ENCODE data around the gene TMEM135. TPM values are rescaled to one million over a fixed set of nuclear protein-coding genes. Genes with fewer than 3 reads are reported as not detected.
A peak's percentile ranks its signal among the peaks of the same experiment; 100 is the strongest.
"Not testable (repeated sequence)": the region's sequence is repeated elsewhere in the genome, so short reads cannot be mapped to it uniquely, and the experiment has no call there.

Gene TMEM135
- total RNA-seq, 2 donors from 2014 or later: 14.3 to 24.0 TPM

GRCh38 chr11:87144252-87144651 lies 106.5 kb downstream of the TMEM135 start:
- no peak overlapping the region for H3K27ac Mint-ChIP-seq
- no peaks in the 10 kb centered on the region for H3K9me3 Mint-ChIP-seq
- peaks cover 0 to 11% of the 10 kb centered on the region in 2 donors for H3K36me3 Mint-ChIP-seq
- no peak for DNase-seq (ENCODE audit: low spot score in 2 of 2)
- no peak for ATAC-seq

GRCh38 chr11:87148749-87149148 lies 111.0 kb downstream of the TMEM135 start:
- peaks cover 0 to 7% of the 10 kb centered on the region in 2 donors for H3K36me3 Mint-ChIP-seq
- H3K9me3 Mint-ChIP-seq: no peaks in the 10 kb centered on the region
- peak overlapping the region in 1 of 2 donors; percentile 50 for H3K27ac Mint-ChIP-seq
- DNase-seq (ENCODE audit: low spot score in 2 of 2) (no peak), ATAC-seq (no peak)

- not testable (repeated sequence) for H3K36me3 Mint-ChIP-seq; DNase-seq (ENCODE audit: low spot score in 2 of 2); H3K9me3 Mint-ChIP-seq; ATAC-seq
- peak overlapping the region in 1 of 2 donors; percentile 50 for H3K27ac Mint-ChIP-seq
These were observed 112.0 kb downstream of the TMEM135 start for GRCh38 chr11:87149782-87150181.

GRCh38 chr11:87150936-87151335 lies 113.2 kb downstream of the TMEM135 start:
- Mint-ChIP-seq H3K27ac (no peak overlapping the region), H3K9me3 (peaks cover 3 to 4% of the 10 kb centered on the region in 2 donors), H3K36me3 (peaks cover 0 to 7% of the 10 kb centered on the region in 2 donors)
- ATAC-seq: no peak
- no peak for DNase-seq (ENCODE audit: low spot score in 2 of 2)

GRCh38 chr11:87154246-87154645 lies 116.5 kb downstream of the TMEM135 start:
- Mint-ChIP-seq H3K36me3 (peaks cover 0 to 7% of the 10 kb centered on the region in 2 donors), H3K9me3 (peaks cover 3 to 4% of the 10 kb centered on the region in 2 donors)

GRCh38 chr11:87156970-87157369 lies 119.2 kb downstream of the TMEM135 start:
- H3K27ac Mint-ChIP-seq: no peak overlapping the region

More at GRCh38 chr11:87154246-87154645, 116.5 kb downstream of the TMEM135 start:
- no peak overlapping the region for H3K27ac Mint-ChIP-seq
- no peak for ATAC-seq
- DNase-seq (ENCODE audit: low spot score in 2 of 2): no peak

GRCh38 chr11:87169076-87169475 lies 131.3 kb downstream of the TMEM135 start:
- not testable (repeated sequence) for ATAC-seq; H3K27ac Mint-ChIP-seq; DNase-seq (ENCODE audit: low spot score in 2 of 2)
- Mint-ChIP-seq H3K36me3 (peaks cover 45 to 52% of the 10 kb centered on the region in 2 donors), H3K9me3 (peaks cover 6 to 26% of the 10 kb centered on the region in 2 donors)

More at GRCh38 chr11:87156970-87157369, 119.2 kb downstream of the TMEM135 start:
- ATAC-seq (no peak), DNase-seq (ENCODE audit: low spot score in 2 of 2) (no peak)
- Mint-ChIP-seq H3K36me3 (peaks cover 0 to 4% of the 10 kb centered on the region in 2 donors), H3K9me3 (peaks cover 3 to 4% of the 10 kb centered on the region in 2 donors)

- Mint-ChIP-seq H3K36me3 (peaks cover 29 to 37% of the 10 kb centered on the region in 2 donors), H3K9me3 (peaks cover 10 to 16% of the 10 kb centered on the region in 2 donors), H3K27ac (peak overlapping the region in 1 of 2 donors; percentile 44)
- no peak for ATAC-seq
- DNase-seq (ENCODE audit: low spot score in 2 of 2): no peak
These were observed 135.7 kb downstream of the TMEM135 start for GRCh38 chr11:87173185-87174039.

GRCh38 chr11:87174870-87175269 lies 137.1 kb downstream of the TMEM135 start:
- H3K9me3 Mint-ChIP-seq: peaks cover 8 to 9% of the 10 kb centered on the region in 2 donors
- ATAC-seq (no peak), DNase-seq (ENCODE audit: low spot score in 2 of 2) (no peak)
- H3K27ac Mint-ChIP-seq: no peak overlapping the region
- peaks cover 27 to 29% of the 10 kb centered on the region in 2 donors for H3K36me3 Mint-ChIP-seq

- DNase-seq (ENCODE audit: low spot score in 2 of 2): no peak
- Mint-ChIP-seq H3K27ac (no peak overlapping the region), H3K36me3 (peaks cover 28% of the 10 kb centered on the region in 2 donors), H3K9me3 (peaks cover 8 to 9% of the 10 kb centered on the region in 2 donors)
- ATAC-seq: no peak
These were observed 138.3 kb downstream of the TMEM135 start for GRCh38 chr11:87176044-87176443.

GRCh38 chr11:87179621-87180020 lies 141.9 kb downstream of the TMEM135 start:
- Mint-ChIP-seq H3K9me3 (peaks cover 8 to 9% of the 10 kb centered on the region in 2 donors), H3K36me3 (peaks cover 28% of the 10 kb centered on the region in 2 donors), H3K27ac (no peak overlapping the region)
- no peak for ATAC-seq
- no peak for DNase-seq (ENCODE audit: low spot score in 2 of 2)

- ATAC-seq (no peak), DNase-seq (ENCODE audit: low spot score in 2 of 2) (no peak)
- Mint-ChIP-seq H3K27ac (no peak overlapping the region), H3K9me3 (peaks cover 8 to 9% of the 10 kb centered on the region in 2 donors), H3K36me3 (peaks cover 28% of the 10 kb centered on the region in 2 donors)
These were observed 143.0 kb downstream of the TMEM135 start for GRCh38 chr11:87180742-87181141.

GRCh38 chr11:87181143-87181542 lies 143.4 kb downstream of the TMEM135 start:
- H3K27ac Mint-ChIP-seq: no peak overlapping the region
- H3K36me3 Mint-ChIP-seq: peaks cover 27 to 28% of the 10 kb centered on the region in 2 donors
- peaks cover 8 to 9% of the 10 kb centered on the region in 2 donors for H3K9me3 Mint-ChIP-seq
- no peak for ATAC-seq
- no peak for DNase-seq (ENCODE audit: low spot score in 2 of 2)

- H3K9me3 Mint-ChIP-seq: no peaks in the 10 kb centered on the region
- peaks cover 3 to 4% of the 10 kb centered on the region in 2 donors for H3K36me3 Mint-ChIP-seq
- ATAC-seq: no peak
- peak overlapping the region in 1 of 2 donors; percentile 9 for H3K27ac Mint-ChIP-seq
- DNase-seq (ENCODE audit: low spot score in 2 of 2): no peak
These were observed 147.5 kb downstream of the TMEM135 start for GRCh38 chr11:87185228-87185627.

- Mint-ChIP-seq H3K27ac (no peak overlapping the region), H3K9me3 (no peaks in the 10 kb centered on the region), H3K36me3 (no peaks in the 10 kb centered on the region)
- ATAC-seq: no peak
- no peak for DNase-seq (ENCODE audit: low spot score in 2 of 2)
These were observed 149.3 kb downstream of the TMEM135 start for GRCh38 chr11:87187076-87187475.

GRCh38 chr11:87187930-87188329 lies 150.2 kb downstream of the TMEM135 start:
- DNase-seq (ENCODE audit: low spot score in 2 of 2) (no peak), ATAC-seq (no peak)
- H3K9me3 Mint-ChIP-seq: no peaks in the 10 kb centered on the region
- H3K36me3 Mint-ChIP-seq: no peaks in the 10 kb centered on the region
- no peak overlapping the region for H3K27ac Mint-ChIP-seq

- not testable (repeated sequence) for H3K9me3 Mint-ChIP-seq; ATAC-seq; H3K27ac Mint-ChIP-seq; DNase-seq (ENCODE audit: low spot score in 2 of 2); H3K36me3 Mint-ChIP-seq
These were observed 150.7 kb downstream of the TMEM135 start for GRCh38 chr11:87188396-87188795.

Measured in activated naive CD4-positive, alpha-beta T cell treated with anti-CD3 and anti-CD28 coated beads, Interleukin-2, amount 50 U/mL, for 72 hours (primary cell).